Skeletal muscle satellite cell (primary cell): ENCODE results near the gene KIZ.

Source experiments
- H3K27me3 ChIP-seq: 2 replicates; pipeline ENCODE4 v1.7.0; 2013; ENCODE audit warnings: low read length; ENCODE audit not compliant: control insufficient read depth, insufficient read depth
- H3K36me3 ChIP-seq: 2 replicates; pipeline ENCODE4 v1.7.0; 2013; ENCODE audit warnings: mild to moderate bottlenecking, control low read depth, low read length; ENCODE audit not compliant: insufficient read depth
- H3K4me1 ChIP-seq: 2 replicates; pipeline ENCODE4 v1.7.0; 2013; ENCODE audit warnings: low read length; ENCODE audit not compliant: control insufficient read depth, insufficient read depth
- H3K4me2 ChIP-seq: 2 replicates; pipeline ENCODE4 v1.7.0; 2013; ENCODE audit warnings: mild to moderate bottlenecking, low read length
- H3K4me3 ChIP-seq: 2 replicates; pipeline ENCODE4 v1.7.0; 2013; ENCODE audit warnings: low read length
- H3K9ac ChIP-seq: 2 replicates; pipeline ENCODE4 v1.7.0; 2013; ENCODE audit warnings: mild to moderate bottlenecking, low read depth, low read length, moderate library complexity
- H3K9me3 ChIP-seq: replicated peaks from 2 replicates; pipeline ENCODE4 v1.7.0; 2013; ENCODE audit warnings: mild to moderate bottlenecking, control low read depth, low read length

The KIZ gene

DNA sequence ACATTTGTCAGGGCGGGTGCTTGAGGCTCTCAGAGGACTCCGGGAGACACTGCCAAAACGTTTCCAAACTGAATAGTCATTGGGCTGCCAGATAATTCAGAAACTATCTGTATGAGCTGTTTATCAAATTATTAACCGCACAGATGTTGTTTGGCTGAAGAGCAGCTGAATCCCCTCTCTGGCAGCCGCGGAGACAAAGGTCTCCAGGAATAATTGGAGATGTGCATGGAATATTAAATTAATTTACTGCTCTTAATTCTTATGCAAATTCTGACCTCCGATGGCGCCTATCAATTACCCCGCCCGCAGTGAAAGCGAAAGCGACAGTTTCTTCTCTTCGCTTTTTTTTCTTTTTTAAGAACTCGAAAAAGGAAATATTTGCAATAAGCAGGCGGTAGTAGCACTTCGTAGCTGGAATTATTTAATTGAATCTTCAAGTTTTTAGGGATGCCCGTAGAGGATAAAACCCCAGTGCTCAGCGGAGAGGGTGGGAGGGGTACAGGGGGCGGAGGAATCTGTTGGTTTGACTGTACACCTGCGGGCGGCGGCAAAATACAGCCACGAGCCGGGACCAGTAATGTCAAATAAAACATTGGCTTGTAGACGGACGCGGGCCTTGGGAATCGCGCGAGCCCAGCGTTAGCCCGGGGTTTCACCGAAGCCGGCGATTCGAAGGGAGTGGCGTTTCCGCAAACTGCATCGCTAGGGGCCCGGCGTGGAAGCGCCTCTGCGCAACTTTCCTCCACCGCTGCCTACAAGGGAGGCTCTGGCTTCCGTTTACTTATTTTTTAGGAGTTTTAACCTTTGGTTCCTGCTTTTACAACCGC, 25.9 kb upstream of the KIZ start:
- peaks cover 16% of the 10 kb centered on the region for H3K4me1 ChIP-seq
- peak overlapping the region; percentile 52 for H3K4me3 ChIP-seq
- peak overlapping the region; percentile 74 for H3K4me2 ChIP-seq
- H3K9me3 ChIP-seq: no peaks in the 10 kb centered on the region
- no peak overlapping the region for H3K9ac ChIP-seq
- no peaks in the 10 kb centered on the region for H3K36me3 ChIP-seq
- H3K27me3 ChIP-seq: peaks cover 90% of the 10 kb centered on the region

DNA sequence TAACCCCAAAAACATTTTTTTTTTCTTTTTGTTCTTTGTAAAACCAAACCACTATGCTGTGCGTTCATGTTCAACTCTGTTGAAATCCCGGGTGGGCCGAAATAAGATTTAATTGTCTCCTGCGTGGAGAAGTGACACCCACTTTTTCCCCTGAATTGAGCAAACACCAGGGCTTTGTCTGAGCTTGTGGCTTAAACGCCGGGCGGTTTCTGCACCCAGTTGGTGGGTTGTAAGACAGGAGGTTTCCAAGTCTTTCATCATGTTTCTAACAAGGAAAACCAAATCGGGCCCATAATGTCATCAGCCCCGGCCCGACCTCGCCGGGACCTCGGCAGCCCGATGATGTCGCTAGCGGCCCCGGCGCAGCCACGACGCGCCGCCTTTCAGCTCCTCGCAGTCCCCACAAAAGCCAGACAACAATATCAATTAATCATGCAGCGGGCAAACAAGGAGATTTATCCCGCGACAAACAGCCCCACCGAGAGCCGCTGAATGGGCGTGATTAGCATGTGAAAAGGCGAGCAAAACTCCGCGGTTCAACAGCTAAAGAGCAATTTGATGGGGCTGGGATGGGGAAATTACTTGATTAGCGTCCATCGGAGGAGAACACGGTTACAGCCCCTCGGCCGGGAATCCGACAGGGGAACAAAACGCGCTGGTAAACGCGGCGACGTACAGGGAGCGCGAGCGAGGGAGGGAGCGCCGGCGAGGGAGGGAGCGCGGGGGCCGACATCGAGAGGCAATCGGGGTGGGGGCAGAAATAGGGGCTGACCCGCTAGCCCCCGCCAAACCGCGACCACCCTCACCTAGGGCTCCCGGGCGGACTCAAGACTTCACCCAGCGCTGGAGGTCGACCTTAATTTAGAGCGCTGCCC, 25.1 kb upstream of the KIZ start:
- Histone ChIP-seq H3K9me3 (no peaks in the 10 kb centered on the region), H3K4me3 (peak overlapping the region; percentile 52), H3K4me2 (peak overlapping the region; percentile 74), H3K36me3 (no peaks in the 10 kb centered on the region), H3K27me3 (peaks cover 95% of the 10 kb centered on the region), H3K4me1 (peaks cover 16% of the 10 kb centered on the region), H3K9ac (no peak overlapping the region)

DNA sequence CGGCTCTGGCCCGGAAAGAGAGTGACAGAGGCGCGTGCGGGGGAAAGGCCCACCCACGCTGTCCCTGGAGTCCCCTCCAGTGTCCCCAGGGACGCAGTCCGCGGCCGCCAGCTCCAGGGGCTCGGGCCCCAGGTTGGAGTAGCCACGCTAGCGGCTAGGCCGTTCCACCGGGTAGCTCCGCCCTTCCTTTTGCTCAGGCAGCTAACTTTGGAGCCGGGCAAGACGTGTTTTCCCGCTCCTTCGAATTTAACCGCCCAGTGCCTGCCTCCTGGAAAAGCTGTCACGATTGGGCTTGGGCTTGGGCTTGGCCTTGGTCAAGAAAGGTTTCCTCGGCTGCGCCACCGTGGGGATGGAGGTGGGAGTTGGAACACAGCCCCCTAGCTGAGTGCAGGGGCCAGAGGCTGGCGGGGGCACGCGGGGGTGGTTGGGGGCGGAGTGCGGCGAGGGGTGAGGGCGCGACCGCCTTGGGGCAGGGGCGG, 24.4 kb upstream of the KIZ start:
- Histone ChIP-seq H3K4me3 (no peak overlapping the region), H3K9ac (no peak overlapping the region), H3K4me2 (peak overlapping the region; percentile 74), H3K4me1 (peaks cover 16% of the 10 kb centered on the region), H3K27me3 (peaks cover 98% of the 10 kb centered on the region), H3K36me3 (no peaks in the 10 kb centered on the region), H3K9me3 (no peaks in the 10 kb centered on the region)

DNA sequence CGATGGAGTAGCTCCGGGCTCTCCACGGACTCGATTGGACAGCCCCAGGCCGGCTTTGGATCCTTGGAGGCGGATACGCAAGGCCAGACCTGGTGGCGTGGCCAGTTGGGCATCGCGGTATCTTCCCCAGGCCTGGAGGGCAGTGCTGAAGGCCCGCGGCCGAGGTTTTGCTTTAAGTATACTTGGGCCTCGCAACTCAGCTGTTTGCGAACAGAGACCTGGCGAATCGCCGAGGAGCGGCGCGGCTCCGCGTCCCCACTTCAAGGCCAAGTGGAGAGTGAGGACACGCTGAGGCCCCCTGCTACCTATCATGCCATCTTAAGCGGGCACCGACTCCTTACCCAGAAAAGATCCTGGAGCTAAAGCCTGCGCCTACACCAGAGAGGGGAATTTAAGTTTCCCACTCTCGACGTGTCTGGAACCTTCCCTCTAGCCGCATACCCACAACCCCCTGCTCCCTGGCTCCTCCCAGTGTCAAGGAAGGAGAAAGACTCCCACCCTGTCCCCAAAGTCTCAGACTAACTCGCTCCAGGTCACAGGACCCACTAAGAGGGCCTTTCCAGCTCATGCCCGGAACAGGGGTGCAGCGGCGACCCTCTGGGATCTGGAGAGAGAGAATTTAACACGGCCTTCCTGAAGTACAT, 23.8 kb upstream of the KIZ start:
- Histone ChIP-seq H3K27me3 (peaks cover 99% of the 10 kb centered on the region), H3K4me1 (peaks cover 16% of the 10 kb centered on the region), H3K9me3 (no peaks in the 10 kb centered on the region), H3K4me2 (peak overlapping the region; percentile 62), H3K36me3 (no peaks in the 10 kb centered on the region), H3K4me3 (peak overlapping the region; percentile 16), H3K9ac (no peak overlapping the region)

DNA sequence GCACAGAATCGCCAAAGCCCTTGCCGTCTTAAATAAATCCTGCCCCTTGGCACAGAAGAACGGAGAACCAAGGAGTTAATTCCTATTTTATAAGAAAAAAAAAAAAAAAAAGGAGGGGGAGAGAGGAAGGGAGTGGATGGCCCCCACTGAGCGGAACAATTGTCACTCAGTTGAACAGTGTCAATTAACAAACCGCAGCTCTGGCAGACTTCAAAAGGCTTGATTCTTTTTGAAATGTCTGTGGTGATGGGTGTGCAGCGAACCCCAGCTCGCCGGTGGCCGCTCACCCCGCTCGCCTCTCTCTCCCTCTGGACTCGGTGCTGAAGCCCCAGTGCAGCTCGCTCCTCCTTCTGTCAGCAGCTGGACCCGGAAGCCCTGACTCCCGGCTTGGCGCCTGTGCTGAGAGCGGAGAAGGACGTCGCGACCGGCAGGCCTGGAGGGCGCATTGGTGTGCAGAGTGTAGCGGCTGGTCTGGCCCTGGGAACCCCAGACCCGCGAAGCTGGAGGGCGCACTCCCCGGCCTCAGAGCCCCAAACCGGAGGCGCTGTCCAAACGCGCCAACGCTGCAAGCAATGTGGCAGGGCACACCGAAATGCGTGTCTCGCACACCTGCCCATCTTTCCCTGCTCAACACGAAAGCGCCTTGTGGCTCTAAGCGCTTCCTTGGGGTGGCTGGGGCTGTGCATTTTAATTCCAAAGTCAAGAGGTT, 23.1 kb upstream of the KIZ start:
- Histone ChIP-seq H3K4me2 (peak overlapping the region; percentile 62), H3K4me1 (peaks cover 16% of the 10 kb centered on the region)

DNA sequence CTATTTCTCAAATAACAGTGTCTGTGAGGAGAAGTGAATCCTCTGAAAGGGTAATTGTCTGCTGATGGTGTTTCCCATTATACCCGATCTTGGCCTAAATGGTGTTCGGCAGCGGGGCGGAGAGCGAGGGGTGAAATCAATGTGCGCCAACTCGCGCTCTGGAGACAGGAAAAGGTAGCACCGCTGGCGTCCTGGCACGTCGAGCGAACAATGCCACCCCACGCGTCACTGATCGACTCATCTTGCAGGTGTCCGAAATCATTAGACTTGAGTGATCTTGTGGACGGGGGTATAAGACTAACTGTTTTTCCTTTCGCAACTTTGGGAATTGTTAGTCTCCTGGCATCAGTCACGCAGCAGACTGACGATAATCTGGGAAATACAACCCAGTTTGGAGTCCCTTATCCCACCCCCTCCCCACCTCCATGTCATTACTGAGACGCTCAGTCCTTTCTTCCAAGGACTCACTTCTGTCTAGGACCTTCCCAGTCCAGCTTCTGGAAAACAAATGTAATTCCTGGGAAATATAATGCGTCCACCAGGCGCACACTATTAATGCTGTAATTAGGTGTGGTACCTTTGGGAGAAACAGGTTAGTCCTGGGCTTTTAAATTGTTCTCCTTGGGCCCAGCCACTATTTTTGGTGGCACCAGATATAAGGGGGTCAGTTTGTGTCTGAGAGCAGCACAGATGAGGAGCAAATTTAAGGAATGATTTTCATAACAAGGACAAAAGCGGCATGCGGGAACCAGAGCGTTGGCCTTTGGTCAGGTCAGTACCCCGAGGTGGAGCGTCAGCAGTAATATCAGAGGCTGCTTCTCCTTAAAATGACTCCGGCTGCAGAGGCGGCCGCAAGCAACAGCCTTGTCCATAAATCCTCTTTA, 22.1 kb upstream of the KIZ start:
- peaks cover 16% of the 10 kb centered on the region for H3K4me1 ChIP-seq
- H3K4me3 ChIP-seq: no peak overlapping the region
- peaks cover 99% of the 10 kb centered on the region for H3K27me3 ChIP-seq
- no peaks in the 10 kb centered on the region for H3K9me3 ChIP-seq
- no peak overlapping the region for H3K9ac ChIP-seq
- H3K36me3 ChIP-seq: no peaks in the 10 kb centered on the region
- H3K4me2 ChIP-seq: no peak overlapping the region

More for the DNA sequence above, 23.1 kb upstream of the KIZ start:
- Histone ChIP-seq H3K9me3 (no peaks in the 10 kb centered on the region), H3K9ac (no peak overlapping the region), H3K4me3 (peak overlapping the region; percentile 47), H3K36me3 (no peaks in the 10 kb centered on the region), H3K27me3 (peaks cover 99% of the 10 kb centered on the region)

DNA sequence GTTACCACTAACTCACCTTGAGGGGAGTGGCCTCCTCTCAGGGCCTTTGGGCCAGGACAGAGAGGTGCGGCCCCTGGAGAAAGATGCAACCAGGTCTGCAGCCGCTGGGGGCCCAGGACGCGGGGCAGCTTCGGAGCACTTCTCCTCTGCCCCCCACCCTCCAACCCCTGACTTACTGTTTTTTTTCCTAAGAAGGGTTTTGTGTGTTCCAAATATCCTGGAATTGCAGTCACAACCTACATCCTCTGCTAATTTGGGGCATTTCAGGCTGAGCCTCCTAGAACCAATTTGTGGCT, 21.5 kb upstream of the KIZ start:
- H3K4me1 ChIP-seq: peaks cover 16% of the 10 kb centered on the region
- H3K9me3 ChIP-seq: no peaks in the 10 kb centered on the region
- H3K9ac ChIP-seq: no peak overlapping the region
- peaks cover 96% of the 10 kb centered on the region for H3K27me3 ChIP-seq
- no peaks in the 10 kb centered on the region for H3K36me3 ChIP-seq
- no peak overlapping the region for H3K4me2 ChIP-seq
- no peak overlapping the region for H3K4me3 ChIP-seq

DNA sequence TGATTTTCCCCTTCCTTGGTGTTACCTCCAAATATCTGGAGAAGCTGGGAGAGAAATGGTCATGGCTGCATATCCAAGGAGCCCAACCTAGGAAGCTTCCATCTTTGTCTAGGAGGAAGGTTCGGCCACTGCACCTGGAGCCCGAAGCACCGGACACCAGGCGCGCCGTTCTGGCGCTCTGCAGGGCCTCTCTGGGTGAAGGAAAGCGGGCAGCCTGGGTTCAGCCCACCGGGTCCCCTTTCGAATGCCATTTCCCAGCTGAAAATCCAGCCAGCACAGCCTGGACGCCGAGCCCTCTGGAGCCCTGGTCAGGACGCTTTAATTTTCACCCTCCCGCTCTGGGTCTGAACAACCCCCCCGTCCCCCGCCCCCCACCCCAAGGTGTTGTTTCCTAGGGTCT, 21.0 kb upstream of the KIZ start:
- Histone ChIP-seq H3K27me3 (peaks cover 93% of the 10 kb centered on the region), H3K9me3 (no peaks in the 10 kb centered on the region), H3K36me3 (no peaks in the 10 kb centered on the region), H3K9ac (no peak overlapping the region), H3K4me2 (no peak overlapping the region), H3K4me1 (peaks cover 16% of the 10 kb centered on the region), H3K4me3 (no peak overlapping the region)

DNA sequence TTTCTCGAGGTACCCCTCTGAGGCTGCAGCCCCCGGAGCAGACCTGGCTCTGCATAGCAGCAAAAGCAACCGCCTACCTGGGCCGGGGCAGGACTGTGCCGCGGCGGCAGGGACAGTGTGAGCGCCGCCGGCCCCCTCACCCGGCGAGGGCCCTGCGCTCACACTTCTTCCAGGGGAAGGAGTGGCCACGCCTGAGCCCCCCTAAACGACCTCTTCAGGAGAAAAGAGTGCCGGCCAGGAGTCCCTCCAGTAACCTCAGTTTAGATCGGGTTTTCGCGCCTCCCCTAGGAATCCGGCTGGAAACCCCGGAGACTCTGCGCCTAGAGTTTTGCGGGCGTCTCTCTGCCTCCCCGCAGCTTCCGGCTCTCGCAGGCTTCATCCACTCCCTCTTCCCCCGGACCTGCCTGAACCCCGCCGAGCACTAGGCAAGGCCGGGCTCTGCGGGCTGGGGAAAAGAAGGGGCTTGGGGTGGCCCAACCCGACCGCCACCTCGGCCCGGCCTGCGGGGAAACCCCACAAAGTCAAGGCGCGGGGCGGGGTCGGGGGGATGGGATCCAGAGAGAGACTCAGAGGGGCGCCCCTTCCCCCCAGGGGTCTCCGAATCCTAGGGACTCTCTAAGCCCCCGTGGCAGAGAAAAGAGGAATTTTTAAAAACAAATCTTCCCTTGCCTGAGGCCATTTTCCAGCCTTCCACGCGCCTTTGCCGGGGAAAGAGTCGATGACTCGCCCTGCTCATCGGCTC, 20.3 kb upstream of the KIZ start:
- no peak overlapping the region for H3K9ac ChIP-seq
- no peaks in the 10 kb centered on the region for H3K9me3 ChIP-seq

More for the DNA sequence above, 20.3 kb upstream of the KIZ start:
- H3K4me3 ChIP-seq: no peak overlapping the region
- no peaks in the 10 kb centered on the region for H3K36me3 ChIP-seq
- peaks cover 93% of the 10 kb centered on the region for H3K27me3 ChIP-seq
- H3K4me2 ChIP-seq: no peak overlapping the region
- H3K4me1 ChIP-seq: peaks cover 15% of the 10 kb centered on the region
